Measurements from ENCODE around the gene PPIL1.

PPIL1 gene

DNA sequence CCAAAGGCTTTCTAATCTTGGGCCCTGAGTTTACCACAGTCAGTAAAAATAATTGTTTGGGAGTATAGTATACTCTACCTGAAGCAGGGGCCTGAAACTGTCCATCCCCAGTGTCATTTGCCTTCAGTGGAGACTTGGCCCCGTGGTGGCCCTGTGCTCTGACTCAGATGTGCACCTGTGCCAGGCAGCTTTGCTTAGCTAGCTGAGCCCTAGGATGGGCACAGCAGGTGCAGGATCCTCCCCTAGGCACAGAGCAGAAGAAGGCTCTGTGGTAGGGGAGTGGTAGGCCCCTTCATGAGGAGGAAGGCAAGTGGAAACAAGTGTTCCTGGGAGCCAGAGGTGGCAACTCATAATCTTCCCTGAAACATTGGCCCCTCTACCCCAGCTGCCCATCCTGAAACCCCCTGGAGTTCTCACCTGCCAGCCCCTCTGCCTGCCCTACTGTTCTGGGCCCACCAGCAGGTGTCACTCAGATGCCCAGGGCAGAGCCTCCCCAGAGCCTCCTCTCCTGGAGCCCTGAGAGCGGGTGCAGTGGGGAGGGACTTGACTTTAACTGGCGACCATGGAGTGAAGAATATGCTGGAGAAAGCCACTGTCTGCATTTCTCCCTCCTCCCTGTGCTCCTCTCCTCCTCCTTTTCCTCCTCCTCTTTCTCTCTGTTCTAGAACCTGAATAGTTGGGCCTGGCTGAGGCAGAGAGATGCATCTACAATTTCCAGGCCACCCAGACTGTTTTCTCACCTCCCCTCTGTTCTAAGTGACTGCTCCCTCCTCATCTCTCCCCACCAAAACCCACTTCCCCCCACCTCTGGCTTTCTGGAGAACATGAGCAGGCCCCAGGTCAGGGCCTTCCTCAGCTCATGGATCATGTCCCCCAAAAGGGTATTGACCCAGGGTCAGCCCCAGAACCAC, 38.2 kb downstream of the PPIL1 start:
- DNase-seq (ENCODE audit: low read depth in 2 of 2) = no peak

DNA sequence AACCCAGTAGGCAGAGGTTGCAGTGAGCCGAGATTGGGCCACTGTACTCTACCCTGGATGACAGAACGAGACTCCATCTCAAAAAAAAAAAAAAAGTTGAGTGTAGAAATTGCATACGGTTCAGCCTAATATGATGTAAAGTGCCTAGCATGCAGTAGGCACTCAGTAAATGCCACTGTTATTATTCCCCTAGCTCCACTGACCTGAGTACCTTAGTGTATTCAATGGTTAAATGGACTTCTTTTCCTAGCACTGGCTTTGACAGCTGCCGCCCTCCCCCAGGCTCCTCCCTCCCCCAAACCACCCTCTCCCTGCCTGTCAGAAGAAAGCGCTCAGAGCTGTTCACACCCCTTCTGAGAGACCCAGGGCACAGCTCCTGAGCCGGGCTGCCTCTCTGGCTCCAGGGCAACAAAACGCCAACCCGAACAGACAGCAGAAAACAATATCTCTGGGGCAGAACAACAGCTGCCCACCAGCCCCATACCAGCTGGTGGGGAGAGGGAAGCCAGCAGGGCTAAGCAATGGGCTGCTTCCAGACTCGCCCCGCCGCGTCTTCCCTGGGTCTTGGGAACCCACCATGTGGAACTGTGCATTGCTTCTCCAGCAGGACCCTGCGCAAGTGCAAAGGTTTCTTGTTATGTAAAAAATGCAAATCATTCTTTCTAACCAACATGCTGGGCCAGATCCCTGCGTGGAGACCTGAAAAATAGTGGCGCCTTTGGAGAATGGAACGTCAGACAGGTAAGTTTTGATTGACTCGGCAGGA, 39.8 kb downstream of the PPIL1 start:
- no peak for DNase-seq (ENCODE audit: low read depth in 2 of 2)

DNA sequence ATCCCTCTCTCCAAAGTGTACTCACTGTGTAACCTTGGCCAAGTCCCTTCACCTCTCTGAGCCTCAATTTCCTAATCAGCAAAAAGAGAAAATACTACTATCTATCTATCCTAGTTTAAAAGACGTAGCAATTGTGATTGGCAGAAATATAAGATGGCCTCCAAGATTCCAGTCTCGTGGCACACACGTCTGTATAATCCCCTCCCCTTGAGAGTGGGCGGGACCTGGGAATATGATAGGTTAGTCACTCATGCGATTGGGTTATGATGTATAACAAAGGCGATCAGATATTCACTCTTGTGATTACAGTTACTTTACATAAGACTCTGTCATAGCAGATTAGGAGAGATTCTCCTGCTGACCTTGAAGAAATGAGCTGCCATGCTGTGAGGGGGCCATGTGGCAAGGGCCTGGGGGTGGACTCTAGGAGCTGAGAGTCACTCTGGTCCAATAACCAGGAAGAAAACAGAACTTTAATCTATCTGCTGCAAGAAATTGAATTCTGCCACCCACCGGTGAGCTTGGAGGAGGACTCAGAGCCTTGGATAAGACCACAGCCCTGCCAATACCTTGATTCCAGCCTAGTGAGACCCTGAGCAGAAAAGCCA, 41.3 kb downstream of the PPIL1 start:
- DNase-seq (ENCODE audit: low read depth in 2 of 2) = no peak

DNA sequence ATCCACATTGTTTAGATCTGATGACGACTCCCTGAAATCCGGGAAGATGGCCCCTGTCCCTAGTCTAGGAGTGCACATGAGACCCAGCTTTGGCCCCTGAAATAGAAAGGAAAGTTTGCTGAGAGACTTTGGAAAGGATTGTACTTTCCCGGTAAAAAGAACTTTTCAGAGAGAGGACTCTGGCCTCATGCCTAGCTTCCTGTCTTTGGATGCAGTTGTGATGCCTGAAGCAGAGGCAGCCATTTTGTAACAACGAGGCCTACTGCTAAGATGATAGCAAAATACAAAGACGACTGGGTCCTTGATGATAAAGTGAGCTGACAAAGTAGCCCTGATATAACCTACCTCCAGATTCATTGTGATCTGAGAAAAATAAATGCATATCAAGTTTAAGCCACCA, 42.3 kb downstream of the PPIL1 start:
- no peak for DNase-seq (ENCODE audit: low read depth in 2 of 2)

DNA sequence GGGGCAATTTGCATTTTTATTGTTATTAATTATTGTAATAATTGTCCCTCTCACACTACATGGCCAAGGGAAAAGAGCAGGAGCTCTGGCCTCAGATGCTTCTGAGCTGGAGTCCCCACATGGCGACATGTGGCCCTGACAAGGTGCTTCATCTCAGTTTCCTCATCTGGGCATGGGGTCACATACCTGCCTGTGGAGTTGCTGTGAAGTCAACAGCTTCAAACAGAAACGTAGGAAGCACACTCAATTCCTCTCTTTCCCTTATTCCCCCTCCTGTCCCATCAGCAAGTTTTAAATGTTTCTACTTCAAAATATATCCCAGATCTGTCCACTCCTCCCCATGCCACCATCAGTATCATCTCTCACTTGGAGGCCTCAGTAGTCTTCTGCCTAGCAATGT, 44.0 kb downstream of the PPIL1 start:
- no peak for DNase-seq (ENCODE audit: low read depth in 2 of 2)

DNA sequence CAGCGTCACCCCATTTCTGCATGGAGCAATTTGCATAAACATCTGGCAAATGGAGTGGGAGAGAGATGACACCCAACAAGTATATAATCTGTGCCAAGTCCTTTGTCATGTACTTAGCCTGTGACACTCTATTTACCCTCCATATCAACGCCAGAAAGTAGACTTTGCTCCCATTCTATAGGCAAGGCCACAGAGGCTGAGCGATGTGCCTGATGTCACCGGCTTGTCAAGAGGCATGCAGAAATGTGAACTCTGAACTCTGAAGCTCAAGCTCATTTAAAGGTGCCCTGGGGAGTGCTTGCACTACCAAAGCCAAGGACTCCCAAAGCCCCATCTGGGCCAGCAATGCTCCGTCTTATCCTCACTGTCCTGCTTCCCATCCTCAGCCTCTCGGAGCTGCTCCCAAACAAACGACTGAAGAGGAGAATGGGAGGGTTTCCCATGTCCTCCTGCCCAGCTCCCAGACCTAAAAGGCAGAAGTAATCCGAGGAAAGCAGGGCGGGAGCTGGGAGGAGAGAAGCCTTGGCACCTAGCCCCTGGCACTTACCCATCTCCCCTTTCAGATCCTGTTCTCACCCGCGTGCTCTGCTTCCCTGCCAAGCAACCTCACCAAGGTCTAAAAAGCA, 44.6 kb downstream of the PPIL1 start:
- no peak for DNase-seq (ENCODE audit: low read depth in 2 of 2)

DNA sequence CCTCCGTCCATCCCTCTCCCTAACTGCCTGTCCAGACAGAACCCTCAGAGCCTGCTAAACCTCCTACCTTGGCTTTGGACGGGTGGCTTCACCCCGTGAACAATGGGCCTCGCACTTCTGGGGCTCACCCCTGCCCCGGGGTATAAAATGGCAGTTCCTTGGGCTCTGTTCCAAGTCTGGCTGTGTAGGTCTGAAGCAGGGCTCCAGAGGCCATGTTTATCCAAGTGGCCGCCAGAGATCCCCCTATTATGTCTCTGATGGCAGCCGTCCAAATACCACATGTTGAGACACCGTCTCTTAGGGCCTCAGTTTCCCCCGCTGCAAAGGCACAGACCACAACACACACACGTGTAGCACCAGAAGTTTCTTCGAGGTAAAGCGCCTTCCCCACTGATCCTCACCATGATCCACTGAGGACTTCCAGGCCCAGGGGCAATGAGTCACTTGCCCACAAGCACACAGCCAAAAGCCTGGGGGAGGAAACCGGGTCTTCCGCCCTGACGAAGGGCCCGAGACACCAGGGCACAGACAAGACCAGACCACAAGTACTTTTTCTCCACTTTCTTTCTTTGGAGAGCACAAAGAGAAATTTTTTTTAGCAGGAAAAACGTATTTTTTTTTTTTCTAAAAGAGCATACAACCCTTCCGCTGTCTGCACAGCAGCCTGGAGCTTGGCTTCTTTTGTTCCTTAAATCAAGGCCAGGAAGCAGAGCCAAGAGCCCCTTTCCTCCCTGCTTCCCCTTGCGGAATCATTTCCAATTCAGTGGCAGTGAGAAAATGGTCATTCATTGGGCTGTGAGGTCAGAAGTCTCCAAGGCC, 47.1 kb downstream of the PPIL1 start:
- DNase-seq (ENCODE audit: low read depth in 2 of 2) = peak in 1 of 2 experiments; percentile 13

DNA sequence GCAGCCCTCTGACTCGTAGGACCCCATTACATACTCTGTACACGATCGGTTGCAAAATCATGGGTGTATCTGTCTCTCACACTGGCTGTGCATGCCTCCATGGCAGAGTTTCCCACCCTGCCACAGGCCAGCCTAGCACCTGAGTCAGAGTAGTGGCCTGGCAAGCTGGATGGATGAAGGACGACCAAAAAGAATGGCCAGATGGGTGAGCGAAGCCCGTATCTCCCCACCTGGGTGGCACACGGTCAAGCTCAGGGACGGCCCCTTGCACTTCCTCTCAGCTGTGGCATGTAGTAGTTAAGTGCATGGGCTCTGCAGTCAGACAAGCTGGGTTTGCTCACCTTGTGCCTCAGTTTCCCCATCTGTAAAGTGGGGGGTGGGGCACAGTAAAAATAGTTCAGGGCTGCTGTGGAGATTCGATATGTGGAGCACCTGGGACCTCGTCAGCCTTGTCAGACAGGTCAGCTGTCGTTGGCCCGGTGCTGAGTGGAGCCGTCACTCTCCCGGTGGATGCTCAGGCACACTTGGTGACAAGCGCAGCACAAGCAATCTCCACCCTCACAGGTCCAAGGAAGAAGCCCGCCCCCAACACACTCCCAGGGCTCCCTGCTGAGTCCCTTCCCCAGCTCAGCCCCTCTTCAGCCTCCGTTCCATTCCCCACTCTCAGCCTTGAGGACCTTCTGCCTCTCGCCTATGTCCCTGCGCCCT, 47.9 kb downstream of the PPIL1 start:
- DNase-seq (ENCODE audit: low read depth in 2 of 2) = no peak

DNA sequence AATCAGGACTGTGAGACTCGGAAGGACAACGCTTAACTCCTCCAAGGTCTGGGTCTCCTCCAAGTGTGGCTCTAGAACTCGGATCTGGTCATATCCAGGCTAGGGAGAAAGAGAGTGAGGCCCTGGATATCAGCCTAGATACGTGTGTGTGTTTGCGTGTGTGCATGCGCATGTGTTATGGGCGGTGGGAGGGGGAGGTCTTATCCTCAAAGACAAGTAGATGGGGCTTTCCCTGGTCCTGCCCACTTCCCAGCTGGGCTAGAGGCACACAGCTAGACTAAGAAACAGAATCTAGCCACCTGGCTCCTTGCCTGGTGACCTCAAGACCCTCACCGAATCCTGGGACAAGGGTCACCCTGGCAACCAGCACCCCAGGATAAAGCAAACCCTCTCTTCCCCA, 48.6 kb downstream of the PPIL1 start:
- no peak for DNase-seq (ENCODE audit: low read depth in 2 of 2)

DNA sequence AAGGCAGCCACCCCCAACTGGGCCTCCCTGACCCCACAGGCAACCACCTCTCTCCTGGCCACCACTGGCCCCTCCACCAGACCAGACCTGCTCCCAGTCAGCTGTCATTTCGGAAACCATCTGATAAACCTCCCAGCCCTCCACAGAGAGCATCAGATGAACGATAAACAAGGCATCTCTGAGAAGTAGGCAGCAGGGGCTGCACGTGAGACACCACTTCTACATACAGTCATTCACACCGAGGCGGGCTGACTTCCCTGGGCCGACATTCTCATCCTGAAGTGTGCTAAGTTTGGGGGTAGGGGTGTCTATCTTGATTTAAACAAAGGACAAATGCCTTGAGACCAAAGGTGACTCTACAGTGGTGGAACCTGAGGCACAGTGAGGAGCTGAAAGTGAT, 49.2 kb downstream of the PPIL1 start:
- DNase-seq (ENCODE audit: low read depth in 2 of 2) = no peak

DNA sequence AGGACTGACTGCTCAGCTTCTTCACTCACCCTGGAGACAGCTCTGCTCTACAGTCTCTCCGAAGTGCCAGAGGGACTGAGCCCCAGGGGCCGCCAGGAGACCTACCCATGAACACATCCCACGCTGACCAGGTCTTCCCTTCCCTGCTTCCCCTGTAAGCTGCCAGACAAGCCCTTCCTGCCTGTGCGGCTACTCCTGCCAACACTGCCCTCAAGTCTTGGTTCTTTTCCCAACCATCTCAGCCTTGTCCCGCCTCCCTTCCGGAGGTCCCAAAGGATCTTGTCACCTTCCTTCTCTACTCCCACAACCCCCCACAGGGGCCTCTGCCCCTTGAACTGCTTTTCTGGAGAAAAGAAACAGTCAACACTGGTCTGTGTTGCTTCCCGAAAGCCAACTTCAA, 50.4 kb downstream of the PPIL1 start:
- DNase-seq (ENCODE audit: low read depth in 2 of 2) = no peak

DNA sequence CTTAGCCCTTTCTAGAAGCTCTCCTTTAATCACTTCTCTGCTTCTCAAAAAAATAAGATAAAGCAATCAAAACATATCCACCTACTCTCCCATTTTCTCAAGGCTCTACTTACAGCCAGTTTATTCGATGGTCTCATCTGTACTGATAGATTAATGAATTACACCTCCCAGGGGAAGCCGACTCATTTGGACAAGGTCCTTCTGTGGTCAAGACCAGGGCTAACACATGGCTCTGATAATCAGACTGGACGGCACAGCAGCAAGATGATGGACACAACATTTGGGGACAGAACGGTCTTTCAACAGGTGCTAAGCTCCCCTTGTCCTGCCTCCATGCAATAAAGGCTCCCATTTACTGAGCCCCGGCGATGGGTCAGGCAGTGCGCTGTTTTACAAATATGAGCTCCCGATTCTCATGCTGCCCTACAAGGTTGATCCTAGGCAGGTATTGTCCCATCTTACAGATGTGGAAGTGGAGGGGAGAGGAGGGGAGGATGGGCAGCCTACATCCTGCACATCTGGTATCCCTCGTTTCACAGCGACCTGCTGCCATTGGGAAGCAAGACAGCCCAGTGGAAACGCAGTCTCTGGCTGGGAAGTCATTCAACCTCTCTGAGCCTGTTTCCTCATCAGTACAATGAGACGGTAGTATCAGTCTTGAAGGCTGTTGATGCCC, 51.0 kb downstream of the PPIL1 start:
- no peak for DNase-seq (ENCODE audit: low read depth in 2 of 2)

DNA sequence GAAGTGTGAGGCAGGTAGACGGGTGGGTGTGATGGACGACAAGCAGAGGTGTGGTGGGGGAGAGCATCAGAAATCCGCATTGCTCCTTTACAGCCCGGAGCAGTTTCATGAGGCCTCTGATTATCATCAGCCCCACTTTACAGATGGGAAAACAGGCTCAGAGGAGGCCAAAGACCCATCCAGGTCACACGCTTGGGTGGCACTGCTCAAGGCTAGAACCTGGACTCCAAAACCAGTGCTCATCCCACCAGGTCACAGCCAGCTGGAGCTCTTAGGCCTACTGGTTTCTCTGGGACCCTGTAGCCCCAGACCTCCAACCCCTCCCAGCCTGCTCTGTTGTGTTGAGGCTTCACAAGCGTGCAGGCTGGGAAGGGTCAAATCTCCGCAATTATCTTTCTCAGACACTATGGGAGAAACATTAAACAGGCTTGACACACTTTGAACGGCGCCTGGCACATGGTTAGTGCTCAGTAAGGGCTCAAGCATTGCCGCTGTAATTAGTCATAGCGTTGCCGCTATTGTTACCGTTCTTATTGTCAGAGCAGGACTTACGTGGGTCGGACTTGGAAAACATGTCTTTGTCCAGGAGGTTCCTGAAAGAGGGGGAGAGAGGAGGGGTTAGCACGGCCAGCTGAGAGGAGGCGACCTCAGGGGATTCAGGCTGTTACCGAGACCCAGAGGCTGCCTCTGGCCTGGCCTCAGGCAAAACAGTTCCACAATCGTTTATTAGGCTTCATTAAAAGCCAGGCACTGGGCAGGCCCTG, 51.9 kb downstream of the PPIL1 start:
- no peak for DNase-seq (ENCODE audit: low read depth in 2 of 2)

DNA sequence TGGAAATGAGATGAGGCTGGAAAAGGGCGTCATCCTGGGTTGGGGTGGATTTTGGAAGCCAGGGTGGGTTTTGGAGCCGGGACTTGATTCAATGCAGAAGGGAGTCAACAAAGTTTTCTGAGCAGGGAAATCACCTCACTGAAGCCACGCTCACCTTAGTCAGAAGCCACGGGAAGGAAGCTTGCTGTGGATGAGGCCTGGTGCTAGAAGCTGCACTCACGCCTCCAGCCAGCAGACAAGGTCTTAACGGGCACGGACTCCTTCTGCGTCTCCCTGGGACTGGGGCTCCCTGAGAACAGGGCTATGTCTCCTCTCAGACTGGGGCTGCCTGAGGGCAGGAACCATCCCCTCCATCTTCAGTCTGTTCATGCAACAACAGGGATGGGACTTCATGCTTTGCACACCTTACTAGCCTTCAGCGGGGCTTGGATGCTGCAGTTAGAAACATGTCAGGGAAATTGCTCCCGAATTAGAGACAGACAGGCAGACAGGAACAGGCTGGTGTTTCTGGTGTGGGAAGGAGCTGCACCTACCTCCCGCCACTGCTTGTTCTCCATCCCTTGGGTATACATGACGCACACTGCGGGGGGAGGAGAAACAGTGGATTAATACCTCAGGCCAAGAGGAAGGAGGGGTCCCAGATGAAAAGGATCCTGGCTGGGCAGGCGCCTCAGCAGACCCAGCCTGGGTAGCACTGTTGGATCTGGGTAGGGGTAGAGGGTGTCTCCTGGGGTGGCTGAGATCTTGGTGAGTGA, 52.8 kb downstream of the PPIL1 start:
- DNase-seq (ENCODE audit: low read depth in 2 of 2) = no peak

DNA sequence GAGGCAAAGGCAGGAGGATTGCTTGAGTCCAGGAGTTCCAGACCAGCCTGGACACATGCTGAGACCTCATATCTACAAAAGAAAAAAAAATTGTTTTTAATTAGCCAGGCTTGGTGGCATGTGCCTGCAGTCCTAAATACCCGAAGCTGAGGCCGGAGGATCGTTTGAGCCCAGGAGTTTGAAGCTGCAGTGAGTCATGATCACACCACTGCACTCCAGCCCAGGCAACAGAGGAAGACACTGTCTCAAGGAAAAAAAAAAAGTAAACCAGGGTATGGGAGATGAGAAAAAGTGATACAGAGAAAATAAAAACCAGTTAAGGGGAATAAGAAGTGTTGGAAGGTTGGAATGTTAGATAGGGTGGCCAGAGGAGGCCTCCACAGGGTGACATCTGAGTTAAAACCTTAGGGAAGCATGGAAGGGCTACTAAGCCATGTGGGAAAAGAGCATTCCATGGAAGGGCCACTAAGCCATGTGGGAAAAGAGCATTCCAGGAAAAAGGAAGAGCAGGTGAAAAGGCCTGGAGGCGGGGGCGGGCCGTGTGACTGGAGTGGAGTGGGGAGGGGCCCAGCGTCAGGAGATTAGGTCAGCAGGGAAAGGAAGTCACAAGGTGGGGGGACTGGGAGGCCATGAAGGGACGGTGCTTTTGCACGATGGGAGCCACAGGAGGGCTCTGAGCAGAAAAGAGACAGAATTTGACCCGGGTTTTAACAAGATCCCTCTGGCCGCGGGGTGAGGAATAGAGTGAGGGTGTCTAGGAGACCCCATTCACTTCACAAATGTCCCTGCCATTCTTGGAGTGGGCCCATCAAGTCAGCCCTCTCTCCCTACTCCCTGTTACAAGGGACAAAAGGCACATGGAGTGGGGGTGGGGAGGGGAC, 53.7 kb downstream of the PPIL1 start:
- DNase-seq (ENCODE audit: low read depth in 2 of 2) = peak in 1 of 2 experiments; percentile 8

DNA sequence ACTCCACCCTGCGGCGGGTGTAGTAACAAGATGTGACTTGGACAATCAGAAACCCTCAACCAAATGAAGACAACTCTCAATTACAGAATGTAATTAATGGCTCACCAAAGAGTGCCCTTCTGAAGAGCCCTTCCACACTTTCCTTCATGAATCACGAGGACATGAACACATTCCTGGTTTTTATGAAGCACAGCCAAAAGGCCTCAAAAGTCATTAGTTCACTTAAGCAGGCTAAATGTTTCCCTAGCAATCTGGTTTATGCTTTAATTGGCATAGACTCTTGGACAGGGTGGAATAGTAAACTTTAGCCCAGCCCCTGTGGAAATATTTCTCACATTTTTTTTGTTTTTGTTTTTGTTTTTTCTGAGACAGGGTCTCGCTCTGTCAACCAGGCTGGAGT, 55.8 kb downstream of the PPIL1 start:
- DNase-seq (ENCODE audit: low read depth in 2 of 2) = no peak

DNA sequence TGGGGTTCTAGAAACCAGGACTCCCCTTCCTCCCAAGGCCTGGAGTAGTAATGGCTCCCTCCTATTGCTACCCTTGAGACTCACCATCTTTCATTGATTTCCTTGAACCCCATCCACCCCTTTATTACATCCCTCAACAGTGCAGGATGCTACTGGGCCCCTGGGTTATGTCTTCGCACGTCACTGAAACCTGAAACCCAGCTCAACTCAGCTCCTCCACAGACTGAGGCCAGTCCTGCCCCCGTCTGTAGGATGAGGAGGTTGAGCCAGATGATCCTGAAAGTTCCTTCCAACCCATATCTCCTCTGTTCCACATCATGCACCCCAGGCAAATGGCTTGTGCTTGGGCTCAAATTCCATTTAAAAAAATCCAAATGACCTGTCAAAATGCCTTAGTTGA, 56.8 kb downstream of the PPIL1 start:
- DNase-seq (ENCODE audit: low read depth in 2 of 2) = no peak

Measured in fibroblast of skin of left quadriceps (primary cell).